LNCAP (cell line): ENCODE data around the gene GPA33.

ENCODE experiments used
- CTCF ChIP-seq: fragments of 450-650 bp; IDR thresholded peaks from 2 replicates; pipeline ENCODE4 v1.5.1; 2017; ENCODE audit warnings: mild to moderate bottlenecking

GPA33 gene

DNA sequence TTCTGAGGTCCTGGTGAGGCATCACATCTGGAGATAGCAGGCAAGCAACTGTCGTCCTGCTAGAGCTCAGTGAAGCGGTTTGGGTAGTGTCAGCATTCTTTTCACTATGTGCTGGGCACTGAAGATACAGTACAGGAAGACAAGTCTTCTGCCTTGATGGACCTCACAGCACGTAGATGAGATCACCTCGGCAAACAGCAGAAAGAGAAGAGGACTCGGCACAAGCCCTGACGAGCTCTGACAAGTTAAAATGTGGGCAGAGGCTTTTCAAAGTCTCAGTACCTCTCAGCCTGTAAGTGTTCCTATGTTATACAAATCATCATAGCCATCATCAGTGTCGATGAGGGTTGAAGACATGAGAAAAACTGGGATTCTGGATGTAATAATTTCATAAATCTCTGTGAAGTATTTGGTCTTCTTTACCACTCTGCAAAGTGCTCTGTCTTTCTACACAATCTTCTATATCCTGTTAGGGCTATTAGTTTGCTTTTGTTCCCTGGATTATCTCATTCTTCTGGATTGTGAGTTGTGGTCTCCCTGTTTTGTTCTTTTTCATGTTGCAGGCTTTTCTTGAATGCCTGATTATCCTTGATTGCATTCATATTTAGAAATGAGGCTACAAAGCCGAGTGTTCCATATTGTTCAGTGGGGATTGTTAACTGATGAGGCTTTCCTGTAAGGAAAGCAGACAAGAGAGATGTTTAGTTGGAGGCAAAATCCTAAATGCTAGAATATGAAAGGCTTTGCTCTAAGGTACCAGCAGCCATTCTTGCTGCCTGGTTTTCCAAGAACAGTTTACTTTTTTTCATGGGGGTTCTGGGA, 76.9 kb downstream of the GPA33 start:
- no peak for TF ChIP-seq CTCF

DNA sequence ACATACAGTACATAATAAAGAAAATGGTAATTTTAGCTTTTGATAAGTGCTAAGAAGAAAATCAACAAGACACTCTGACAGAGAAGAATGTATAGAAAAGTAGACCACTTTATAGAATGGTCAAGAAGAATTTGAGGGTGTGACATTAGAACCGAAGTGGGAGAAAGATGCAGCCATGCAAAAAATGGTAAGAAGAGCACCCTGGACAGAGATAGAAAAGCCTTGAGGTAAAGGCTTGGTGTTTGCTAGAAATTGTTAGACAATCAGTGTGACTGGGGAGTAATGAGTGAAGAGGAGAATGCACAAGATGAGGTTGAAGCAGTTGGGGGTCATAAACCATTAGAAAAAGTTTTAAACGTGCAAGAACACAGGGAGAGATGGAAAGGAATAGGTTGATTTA, 77.6 kb downstream of the GPA33 start:
- TF ChIP-seq CTCF, result no peak

- no peak for TF ChIP-seq CTCF
These were observed 78.5 kb downstream of the GPA33 start for GRCh38 chr1:167011560-167012191.

GRCh38 chr1:167003711-167004110, 86.5 kb downstream of the GPA33 start:
- TF ChIP-seq CTCF, result no peak
